SU-DHL-6 (cell line): ENCODE data around the gene STK33.

ENCODE experiments used
- H2AFZ ChIP-seq: fragments of 200-600 bp; sonication (generic); 2 replicates; pipeline ENCODE4 v1.6.1; 2014; ENCODE audit warnings: low read depth, mild to moderate bottlenecking, moderate library complexity, mixed read lengths, antibody characterized with exemption, low read length; ENCODE audit not compliant: severe bottlenecking
- H3F3A ChIP-seq: fragments of 200-600 bp; shearing (Covaris generic); 2 replicates; pipeline ENCODE4 v1.6.0; 2016; ENCODE audit warnings: antibody characterized with exemption, mild to moderate bottlenecking; ENCODE audit not compliant: insufficient read depth
- H3K27ac ChIP-seq: fragments of 200-600 bp; sonication (generic); 2 replicates; pipeline ENCODE4 v1.5.1; 2016; ENCODE audit warnings: low read depth, mild to moderate bottlenecking, low read length, moderate library complexity, mixed read lengths
- H3K27me3 ChIP-seq: fragments of 200-600 bp; sonication (generic), shearing (Covaris generic); 2 replicates; pipeline ENCODE4 v1.6.0; 2014; ENCODE audit warnings: mild to moderate bottlenecking, low read length
- H3K36me3 ChIP-seq: fragments of 200-600 bp; sonication (generic); 2 replicates; pipeline ENCODE4 v1.6.1; 2014; ENCODE audit warnings: mild to moderate bottlenecking, low read length, mixed read lengths
- H3K4me2 ChIP-seq: fragments of 300-600, 200-600 bp; shearing (Covaris generic), sonication (generic); 2 replicates; pipeline ENCODE4 v1.6.0; 2014; ENCODE audit warnings: low read length, low read depth, mild to moderate bottlenecking; ENCODE audit not compliant: poor library complexity, severe bottlenecking
- H3K4me3 ChIP-seq: fragments of 200-600 bp; sonication (generic); 2 replicates; pipeline ENCODE4 v1.5.1; 2014; ENCODE audit warnings: antibody characterized with exemption, low read length, mild to moderate bottlenecking, mixed read lengths; ENCODE audit not compliant: insufficient read depth, poor library complexity, severe bottlenecking
- H3K79me2 ChIP-seq: fragments of 200-600 bp; sonication (generic); 2 replicates; pipeline ENCODE4 v1.6.1; 2014; ENCODE audit warnings: mild to moderate bottlenecking, low read length, moderate library complexity; ENCODE audit not compliant: insufficient read depth
- H3K9ac ChIP-seq: fragments of 200-600 bp; sonication (generic); 2 replicates; pipeline ENCODE4 v1.7.0; 2014; ENCODE audit warnings: mild to moderate bottlenecking, low read length
- H3K9me2 ChIP-seq: fragments of 200-600 bp; sonication (generic); replicated peaks from 2 replicates; pipeline ENCODE4 v1.6.1; 2014; ENCODE audit warnings: low read length; ENCODE audit not compliant: insufficient read depth
- H3K9me3 ChIP-seq: fragments of 200-600 bp; sonication (generic); 2 replicates; pipeline ENCODE4 v1.6.1; 2014; ENCODE audit warnings: low read length, mixed read lengths; ENCODE audit not compliant: insufficient read depth
- H4K20me1 ChIP-seq: fragments of 200-600 bp; sonication (generic); 2 replicates; pipeline ENCODE4 v1.6.1; 2014; ENCODE audit warnings: low read depth, mild to moderate bottlenecking, antibody characterized with exemption, low read length, moderate library complexity, mixed read lengths
- CTCF ChIP-seq: fragments of 200-600 bp; sonication (generic); IDR thresholded peaks from one replicate; pipeline ENCODE4 v1.5.1; 2017; ENCODE audit warnings: antibody characterized with exemption, mild to moderate bottlenecking, low read length, moderate library complexity; ENCODE audit not compliant: insufficient read depth, poor library complexity, severe bottlenecking
- EZH2phosphoT487 ChIP-seq: fragments of 200-600 bp; sonication (generic), shearing (Covaris generic); conservative IDR thresholded peaks from 2 replicates; pipeline ENCODE4 v1.6.1; 2018; ENCODE audit warnings: mild to moderate bottlenecking, antibody characterized with exemption, low read length, moderate library complexity, mixed read lengths

STK33 gene

GRCh38 chr11:8567602-8568198 lies 26.3 kb downstream of the STK33 start:
- no peak overlapping the region for H3K9ac ChIP-seq
- H4K20me1 ChIP-seq: peaks cover 18% of the 10 kb centered on the region
- no peak overlapping the region for H2AFZ ChIP-seq
- H3F3A ChIP-seq: no peaks in the 10 kb centered on the region
- H3K4me2 ChIP-seq: no peak overlapping the region
- H3K36me3 ChIP-seq: no peaks in the 10 kb centered on the region
- no peaks in the 10 kb centered on the region for H3K9me3 ChIP-seq
- no peaks in the 10 kb centered on the region for H3K27me3 ChIP-seq
- no peaks in the 10 kb centered on the region; the same call in 1 of the 2 replicates for H3K79me2 ChIP-seq
- no peak overlapping the region for H3K27ac ChIP-seq
- H3K4me3 ChIP-seq: no peak overlapping the region
- TF ChIP-seq CTCF (no peak), EZH2phosphoT487 (no peak)
- no peaks in the 10 kb centered on the region for H3K9me2 ChIP-seq

GRCh38 chr11:8566613-8567210 lies 27.3 kb downstream of the STK33 start:
- Histone ChIP-seq H3K9me2 (no peaks in the 10 kb centered on the region), H3K79me2 (no peaks in the 10 kb centered on the region; the same call in 1 of the 2 replicates), H3K9ac (no peak overlapping the region), H3K9me3 (no peaks in the 10 kb centered on the region), H3K27me3 (no peaks in the 10 kb centered on the region), H3K27ac (no peak overlapping the region), H3K36me3 (no peaks in the 10 kb centered on the region), H2AFZ (no peak overlapping the region), H3K4me2 (no peak overlapping the region), H3K4me3 (no peak overlapping the region), H4K20me1 (peaks cover 18% of the 10 kb centered on the region), H3F3A (no peaks in the 10 kb centered on the region)
- TF ChIP-seq EZH2phosphoT487 (no peak), CTCF (peak; percentile 67)

GRCh38 chr11:8564526-8564925 lies 29.5 kb downstream of the STK33 start:
- H3K79me2 ChIP-seq: no peaks in the 10 kb centered on the region; the same call in 1 of the 2 replicates
- no peaks in the 10 kb centered on the region for H3K9me2 ChIP-seq
- H3K27me3 ChIP-seq: no peaks in the 10 kb centered on the region
- no peaks in the 10 kb centered on the region for H3K36me3 ChIP-seq
- H4K20me1 ChIP-seq: peaks cover 18% of the 10 kb centered on the region
- TF ChIP-seq EZH2phosphoT487: no peak
- no peak for TF ChIP-seq CTCF
- no peak overlapping the region for H3K9ac ChIP-seq
- no peak overlapping the region for H3K27ac ChIP-seq
- no peaks in the 10 kb centered on the region for H3F3A ChIP-seq
- no peaks in the 10 kb centered on the region for H3K9me3 ChIP-seq
- H2AFZ ChIP-seq: no peak overlapping the region
- no peak overlapping the region for H3K4me2 ChIP-seq
- H3K4me3 ChIP-seq: no peak overlapping the region
